GM10248 (cell line): ENCODE measurements around the gene SEC14L5.

Experiments
- CTCF ChIA-PET: fragments of 300-600 bp; sonication (Branson Sonifier 250); formaldehyde crosslinking; extraction: SDS; loops from one replicate; lab custom pipeline; 2021; ENCODE audit warnings: antibody characterized with exemption; lab: Yijun Ruan, JAX
- POLR2A ChIA-PET: fragments of 350-650 bp; sonication (Branson Sonifier 250); formaldehyde crosslinking; extraction: SDS; loops from one replicate; lab custom pipeline; 2020; ENCODE audit warnings: antibody characterized with exemption; lab: Yijun Ruan, JAX
- DNase-seq: peaks from one replicate; pipeline ENCODE4 v3.0.0; 2012; ENCODE audit errors: extremely low spot score
- TF ChIP-seq, protein P1 (sequence below): IDR thresholded peaks from 2 replicates; pipeline ENCODE4 v1.5.1; 2012; ENCODE audit warnings: mild to moderate bottlenecking, low read depth; ENCODE audit errors: extremely low read depth, missing control alignments, control extremely low read depth

The SEC14L5 gene

GRCh38 chr16:5058476-5058875 is 100.3 kb downstream of the SEC14L5 start:
- CTCF ChIA-PET: interaction anchor here (1.4 to 2.9 kb wide), 4 partner anchors 8 to 37 kb away, joined by 3 to 18 read pairs (median 4); partner anchors contain the start of gene C16orf89

DNA sequence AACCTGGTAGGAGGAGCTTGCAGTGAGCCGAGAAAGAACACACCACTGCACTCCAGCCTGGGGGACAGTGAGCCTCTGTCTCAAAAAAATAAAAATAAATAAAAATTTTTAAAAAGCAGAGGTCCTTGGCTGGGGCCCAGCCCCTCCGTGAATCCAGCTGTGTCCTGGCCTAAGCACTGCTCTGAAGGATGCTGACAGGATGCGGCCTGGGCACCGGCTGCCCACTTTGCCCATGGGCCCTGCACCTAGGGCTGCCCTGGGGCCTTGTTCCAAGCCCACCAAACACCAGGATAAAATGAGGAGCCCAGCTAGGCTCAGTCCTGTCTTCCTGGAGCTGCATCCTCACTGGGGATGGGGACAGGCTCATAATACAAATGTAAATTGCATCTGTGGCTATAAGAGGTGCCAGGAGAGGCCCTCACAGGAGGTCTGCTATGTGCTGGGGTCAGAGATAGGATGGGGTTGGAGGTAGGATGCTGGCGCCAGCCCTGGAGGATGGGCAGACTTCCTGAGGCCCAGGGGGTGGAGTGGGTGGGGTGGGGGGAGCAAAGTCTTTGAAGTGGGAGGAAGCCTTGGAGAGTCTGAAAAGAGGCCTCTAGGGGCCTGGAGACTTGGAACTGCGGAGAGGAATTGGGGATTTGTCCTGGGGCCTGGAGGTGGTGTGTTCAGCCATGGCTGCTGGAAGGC is 101.4 kb downstream of the SEC14L5 start:
- ChIA-PET POLR2A (no interaction called here), CTCF (interaction anchor here (1.6 to 1.8 kb wide), 2 partner anchors 10 to 25 kb away, joined by 4 read pairs; no protein-coding TSS in a partner anchor)
- TF ChIP-seq, protein P1, sequence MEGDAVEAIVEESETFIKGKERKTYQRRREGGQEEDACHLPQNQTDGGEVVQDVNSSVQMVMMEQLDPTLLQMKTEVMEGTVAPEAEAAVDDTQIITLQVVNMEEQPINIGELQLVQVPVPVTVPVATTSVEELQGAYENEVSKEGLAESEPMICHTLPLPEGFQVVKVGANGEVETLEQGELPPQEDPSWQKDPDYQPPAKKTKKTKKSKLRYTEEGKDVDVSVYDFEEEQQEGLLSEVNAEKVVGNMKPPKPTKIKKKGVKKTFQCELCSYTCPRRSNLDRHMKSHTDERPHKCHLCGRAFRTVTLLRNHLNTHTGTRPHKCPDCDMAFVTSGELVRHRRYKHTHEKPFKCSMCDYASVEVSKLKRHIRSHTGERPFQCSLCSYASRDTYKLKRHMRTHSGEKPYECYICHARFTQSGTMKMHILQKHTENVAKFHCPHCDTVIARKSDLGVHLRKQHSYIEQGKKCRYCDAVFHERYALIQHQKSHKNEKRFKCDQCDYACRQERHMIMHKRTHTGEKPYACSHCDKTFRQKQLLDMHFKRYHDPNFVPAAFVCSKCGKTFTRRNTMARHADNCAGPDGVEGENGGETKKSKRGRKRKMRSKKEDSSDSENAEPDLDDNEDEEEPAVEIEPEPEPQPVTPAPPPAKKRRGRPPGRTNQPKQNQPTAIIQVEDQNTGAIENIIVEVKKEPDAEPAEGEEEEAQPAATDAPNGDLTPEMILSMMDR: no peak
- no peak for DNase-seq

More at GRCh38 chr16:5058476-5058875, 100.3 kb downstream of the SEC14L5 start:
- TF ChIP-seq, protein P1: no peak
- no peak for DNase-seq
- POLR2A ChIA-PET: no interaction called here

- DNase-seq: no peak
- TF ChIP-seq, protein P1: no peak
- ChIA-PET POLR2A (interaction anchor here (0.6 kb wide), 1 partner anchor 168 kb away, joined by 5 read pairs; no protein-coding TSS in a partner anchor), CTCF (interaction anchor here (1.5 to 1.6 kb wide), 2 partner anchors 10 to 12 kb away, joined by 4 to 5 read pairs; partner anchors contain the start of gene ALG1)
Measured at GRCh38 chr16:5060073-5060641, 102.0 kb downstream of the SEC14L5 start.

- CTCF ChIA-PET: interaction anchor here (0.7 to 1.7 kb wide), 2 partner anchors 13 to 102 kb away, joined by 3 read pairs; no protein-coding TSS in a partner anchor
- POLR2A ChIA-PET: no interaction called here
- peak; percentile 60 for DNase-seq
Measured at GRCh38 chr16:5062051-5062450, 103.9 kb downstream of the SEC14L5 start.

DNA sequence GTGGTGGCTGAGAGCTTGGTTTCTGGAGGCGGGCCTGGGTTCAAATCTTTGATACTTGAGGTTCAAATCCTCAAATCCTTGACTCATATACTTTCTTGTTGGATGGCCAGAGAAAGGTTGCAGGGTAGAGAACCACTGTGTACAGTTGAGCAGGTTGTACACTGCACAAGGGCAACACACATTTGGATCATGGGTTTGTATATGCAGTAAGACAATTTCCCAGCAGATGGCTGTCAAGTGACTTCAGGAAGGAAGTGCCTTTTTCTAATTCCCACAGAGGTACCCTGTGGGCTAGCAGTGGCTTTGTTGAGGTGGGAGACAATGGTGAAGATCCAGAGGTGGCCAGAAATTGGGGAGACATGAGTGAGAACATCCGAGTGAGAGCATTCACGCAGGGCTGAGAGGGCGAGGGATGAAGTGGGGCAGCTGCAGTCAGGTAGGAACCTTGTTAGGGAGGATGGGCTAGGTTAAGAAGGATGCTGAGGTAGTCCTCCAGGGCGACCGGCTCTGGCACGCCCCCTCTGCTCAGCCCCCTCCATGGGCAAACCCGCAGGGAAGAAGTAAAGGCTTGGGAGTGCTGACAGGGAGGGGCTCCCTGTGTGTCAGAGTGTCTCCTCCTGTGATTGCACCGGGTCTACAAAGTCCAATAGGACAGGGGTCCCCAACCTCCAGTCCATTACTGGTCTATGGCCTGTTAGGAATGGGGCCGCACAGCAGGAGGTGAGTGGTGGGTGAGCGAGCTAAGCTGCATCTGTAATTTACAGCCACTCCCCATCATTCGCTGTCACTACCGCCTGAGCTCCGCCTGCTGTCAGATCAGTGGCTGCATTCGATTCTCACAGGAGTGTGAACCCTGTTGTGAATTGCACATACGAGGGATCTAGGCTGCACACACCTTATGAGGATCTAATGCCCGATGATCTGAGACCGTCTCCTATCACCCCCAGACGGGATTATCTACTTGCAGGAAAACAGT is 104.9 kb downstream of the SEC14L5 start:
- no peak for DNase-seq
- TF ChIP-seq, protein P1: no peak
- ChIA-PET POLR2A (no interaction called here), CTCF (interaction anchor here (0.7 to 1.7 kb wide), 2 partner anchors 12 to 103 kb away, joined by 3 read pairs; no protein-coding TSS in a partner anchor)

More at GRCh38 chr16:5062051-5062450, 103.9 kb downstream of the SEC14L5 start:
- TF ChIP-seq, protein P1: no peak
